ENCODE data around the gene AKAP6. TPM values are rescaled to one million over a fixed set of nuclear protein-coding genes. Genes with fewer than 3 reads are reported as not detected.

Gene AKAP6
- polyA plus RNA-seq, 1 donor = 8.5 TPM

DNA sequence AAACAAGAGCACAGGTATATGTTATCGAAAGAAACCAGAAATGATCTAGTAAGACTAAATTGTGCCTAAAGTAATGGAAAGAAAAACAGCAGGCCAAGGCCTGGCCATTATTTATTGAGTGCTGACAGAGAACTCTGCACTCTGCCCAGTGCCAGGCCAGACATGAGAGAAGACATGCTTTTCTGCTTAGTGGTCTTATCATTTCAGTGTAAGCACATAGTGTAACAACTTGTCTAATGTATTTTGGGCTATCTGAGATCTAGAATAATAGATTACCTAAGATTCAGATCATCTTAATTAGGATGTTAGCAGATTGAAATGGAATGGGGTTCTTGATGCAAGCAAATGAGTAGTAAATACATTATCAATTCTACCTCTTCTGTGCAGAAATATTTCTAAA is 278.3 kb downstream of the AKAP6 start:
- H3K9me3 ChIP-seq (ENCODE audit: control insufficient read depth, low read depth, low read length) = no peaks in the 10 kb centered on the region
- no CpG with 5 or more reads among the region's 1 CpG for WGBS (ENCODE audit: insufficient coverage, low lambda C conversion rate)
- H3K27me3 ChIP-seq (ENCODE audit: control insufficient read depth, insufficient read depth, low read length) = no peaks in the 10 kb centered on the region
- H3K36me3 ChIP-seq (ENCODE audit: control insufficient read depth, insufficient read depth, low read length) = no peaks in the 10 kb centered on the region
- H3K4me3 ChIP-seq (ENCODE audit: low read length) = no peak overlapping the region
- no peak for DNase-seq
- no peak overlapping the region for H3K27ac ChIP-seq (ENCODE audit: low read length)
- H3K4me1 ChIP-seq (ENCODE audit: control insufficient read depth, insufficient read depth, low read length) = no peaks in the 10 kb centered on the region

DNA sequence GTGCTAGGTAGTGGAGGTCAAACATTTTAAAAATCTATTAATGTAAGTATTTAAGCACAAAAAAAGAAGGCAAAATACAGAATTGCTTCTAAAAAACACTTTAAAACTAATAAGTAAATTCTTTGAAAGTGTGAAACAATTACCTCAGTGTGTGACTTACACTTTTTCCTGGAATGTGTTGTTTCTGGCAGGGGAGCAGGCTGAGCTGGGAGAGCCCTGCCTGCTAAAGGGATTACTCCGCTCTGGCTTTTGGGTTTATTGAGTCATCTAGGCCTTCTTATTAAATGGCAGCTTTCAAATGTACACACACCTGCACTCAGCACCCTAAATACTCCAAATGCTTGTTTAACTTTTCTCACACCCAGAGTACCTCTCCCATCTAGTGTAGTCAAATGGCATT is 279.8 kb downstream of the AKAP6 start:
- H3K27me3 ChIP-seq (ENCODE audit: control insufficient read depth, insufficient read depth, low read length) = no peaks in the 10 kb centered on the region
- no peaks in the 10 kb centered on the region for H3K4me1 ChIP-seq (ENCODE audit: control insufficient read depth, insufficient read depth, low read length)
- H3K9me3 ChIP-seq (ENCODE audit: control insufficient read depth, low read depth, low read length) = no peaks in the 10 kb centered on the region
- DNase-seq = no peak
- H3K4me3 ChIP-seq (ENCODE audit: low read length) = no peak overlapping the region
- H3K36me3 ChIP-seq (ENCODE audit: control insufficient read depth, insufficient read depth, low read length) = no peaks in the 10 kb centered on the region
- WGBS (ENCODE audit: insufficient coverage, low lambda C conversion rate) = no CpG with 5 or more reads among the region's 1 CpG
- H3K27ac ChIP-seq (ENCODE audit: low read length) = no peak overlapping the region

GRCh38 chr14:32609388-32609787 is 280.3 kb downstream of the AKAP6 start:
- DNase-seq = no peak
- Histone ChIP-seq H3K4me1 (ENCODE audit: control insufficient read depth, insufficient read depth, low read length) (no peaks in the 10 kb centered on the region), H3K36me3 (ENCODE audit: control insufficient read depth, insufficient read depth, low read length) (no peaks in the 10 kb centered on the region), H3K9me3 (ENCODE audit: control insufficient read depth, low read depth, low read length) (no peaks in the 10 kb centered on the region), H3K27ac (ENCODE audit: low read length) (no peak overlapping the region), H3K27me3 (ENCODE audit: control insufficient read depth, insufficient read depth, low read length) (no peaks in the 10 kb centered on the region), H3K4me3 (ENCODE audit: low read length) (no peak overlapping the region)
- 100% methylated on average over 1 of the region's 3 CpGs for WGBS (ENCODE audit: insufficient coverage, low lambda C conversion rate)

- Histone ChIP-seq H3K4me1 (ENCODE audit: control insufficient read depth, insufficient read depth, low read length) (no peaks in the 10 kb centered on the region), H3K4me3 (ENCODE audit: low read length) (no peak overlapping the region), H3K9me3 (ENCODE audit: control insufficient read depth, low read depth, low read length) (no peaks in the 10 kb centered on the region), H3K27ac (ENCODE audit: low read length) (no peak overlapping the region), H3K36me3 (ENCODE audit: control insufficient read depth, insufficient read depth, low read length) (no peaks in the 10 kb centered on the region), H3K27me3 (ENCODE audit: control insufficient read depth, insufficient read depth, low read length) (no peaks in the 10 kb centered on the region)
- no CpG with 5 or more reads among the region's 1 CpG for WGBS (ENCODE audit: insufficient coverage, low lambda C conversion rate)
- DNase-seq = no peak
Measured at GRCh38 chr14:32611752-32612151, 282.7 kb downstream of the AKAP6 start.

- H3K4me1 ChIP-seq (ENCODE audit: control insufficient read depth, insufficient read depth, low read length) = no peaks in the 10 kb centered on the region
- no peaks in the 10 kb centered on the region for H3K9me3 ChIP-seq (ENCODE audit: control insufficient read depth, low read depth, low read length)
- no peak for DNase-seq
- no peak overlapping the region for H3K4me3 ChIP-seq (ENCODE audit: low read length)
- WGBS (ENCODE audit: insufficient coverage, low lambda C conversion rate) = 100% methylated on average over 3 of the region's 3 CpGs
- H3K27me3 ChIP-seq (ENCODE audit: control insufficient read depth, insufficient read depth, low read length) = no peaks in the 10 kb centered on the region
- no peak overlapping the region for H3K27ac ChIP-seq (ENCODE audit: low read length)
- H3K36me3 ChIP-seq (ENCODE audit: control insufficient read depth, insufficient read depth, low read length) = no peaks in the 10 kb centered on the region
Measured at GRCh38 chr14:32618991-32619390, 289.9 kb downstream of the AKAP6 start.

DNA sequence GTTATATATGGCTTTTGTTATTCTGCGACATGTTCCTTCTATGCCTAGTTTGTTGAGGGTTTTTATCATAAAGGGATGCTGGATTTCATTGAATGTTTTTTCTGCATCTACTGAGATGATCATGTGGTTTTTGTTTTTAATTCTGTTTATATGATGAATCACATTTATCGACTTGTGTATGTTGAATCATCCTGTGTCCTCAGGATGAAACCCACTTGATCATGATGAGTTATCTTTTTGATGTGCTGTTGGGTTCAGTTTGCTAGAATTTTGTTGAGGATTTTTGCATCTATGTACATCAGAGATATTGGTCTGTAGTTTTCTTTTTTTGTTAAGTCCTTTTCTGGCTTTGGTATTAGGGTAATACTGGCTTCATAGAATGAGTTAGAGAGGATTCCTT is 291.2 kb downstream of the AKAP6 start:
- Histone ChIP-seq H3K9me3 (ENCODE audit: control insufficient read depth, low read depth, low read length) (no peaks in the 10 kb centered on the region), H3K4me3 (ENCODE audit: low read length) (no peak overlapping the region), H3K27ac (ENCODE audit: low read length) (no peak overlapping the region), H3K27me3 (ENCODE audit: control insufficient read depth, insufficient read depth, low read length) (no peaks in the 10 kb centered on the region), H3K36me3 (ENCODE audit: control insufficient read depth, insufficient read depth, low read length) (no peaks in the 10 kb centered on the region), H3K4me1 (ENCODE audit: control insufficient read depth, insufficient read depth, low read length) (no peaks in the 10 kb centered on the region)
- no peak for DNase-seq
- no CpG with 5 or more reads among the region's 2 CpGs for WGBS (ENCODE audit: insufficient coverage, low lambda C conversion rate)

DNA sequence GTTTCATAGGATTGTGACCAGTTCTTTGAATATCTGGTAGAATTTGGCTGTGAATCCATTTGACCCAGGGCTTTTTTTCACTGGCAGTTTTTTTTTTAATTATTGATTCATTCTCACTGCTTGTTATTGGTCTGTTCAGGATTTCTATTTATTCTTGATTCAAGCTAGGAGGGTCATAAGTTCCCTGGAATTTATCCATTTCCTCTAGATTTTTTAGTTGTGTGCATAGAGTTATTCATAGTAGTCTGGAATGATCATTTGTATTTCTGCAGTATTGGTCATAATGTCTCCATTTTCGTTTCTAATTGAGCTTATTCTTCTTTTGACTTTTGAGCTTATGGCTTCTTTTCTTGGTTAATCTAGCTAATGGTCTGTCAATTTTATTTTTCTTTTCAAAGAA is 291.6 kb downstream of the AKAP6 start:
- Histone ChIP-seq H3K4me3 (ENCODE audit: low read length) (no peak overlapping the region), H3K36me3 (ENCODE audit: control insufficient read depth, insufficient read depth, low read length) (no peaks in the 10 kb centered on the region), H3K27me3 (ENCODE audit: control insufficient read depth, insufficient read depth, low read length) (no peaks in the 10 kb centered on the region), H3K27ac (ENCODE audit: low read length) (no peak overlapping the region), H3K4me1 (ENCODE audit: control insufficient read depth, insufficient read depth, low read length) (no peaks in the 10 kb centered on the region), H3K9me3 (ENCODE audit: control insufficient read depth, low read depth, low read length) (no peaks in the 10 kb centered on the region)
- 100% methylated on average over 1 of the region's 1 CpG for WGBS (ENCODE audit: insufficient coverage, low lambda C conversion rate)
- no peak for DNase-seq

- Histone ChIP-seq H3K4me3 (ENCODE audit: low read length) (no peak overlapping the region), H3K27me3 (ENCODE audit: control insufficient read depth, insufficient read depth, low read length) (no peaks in the 10 kb centered on the region), H3K4me1 (ENCODE audit: control insufficient read depth, insufficient read depth, low read length) (no peaks in the 10 kb centered on the region), H3K36me3 (ENCODE audit: control insufficient read depth, insufficient read depth, low read length) (no peaks in the 10 kb centered on the region), H3K27ac (ENCODE audit: low read length) (no peak overlapping the region), H3K9me3 (ENCODE audit: control insufficient read depth, low read depth, low read length) (no peaks in the 10 kb centered on the region)
- no peak for DNase-seq
- WGBS (ENCODE audit: insufficient coverage, low lambda C conversion rate) = no CpG with 5 or more reads among the region's 1 CpG
Measured at GRCh38 chr14:32621585-32621984, 292.5 kb downstream of the AKAP6 start.

DNA sequence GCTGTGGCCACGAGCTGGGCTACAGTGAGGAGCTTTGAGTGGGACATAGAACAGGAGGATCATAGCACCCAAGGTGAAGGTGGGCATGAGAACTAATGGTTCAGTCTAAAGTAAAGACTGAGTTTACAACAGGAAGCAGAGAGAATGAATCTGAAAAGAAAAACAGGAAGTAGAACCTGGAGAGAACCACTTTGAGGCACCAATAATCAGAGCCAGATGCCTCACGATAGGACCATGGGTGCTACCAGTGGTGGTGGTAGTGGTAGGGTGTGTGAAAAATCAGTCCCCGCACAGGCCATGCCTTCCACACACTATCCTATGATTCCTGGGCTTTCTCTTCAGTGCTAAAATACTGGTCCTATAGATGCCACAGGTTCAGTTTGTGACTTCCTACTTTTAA is 293.6 kb downstream of the AKAP6 start:
- H3K27ac ChIP-seq (ENCODE audit: low read length) = no peak overlapping the region
- H3K4me3 ChIP-seq (ENCODE audit: low read length) = no peak overlapping the region
- no peaks in the 10 kb centered on the region for H3K36me3 ChIP-seq (ENCODE audit: control insufficient read depth, insufficient read depth, low read length)
- DNase-seq = no peak
- H3K4me1 ChIP-seq (ENCODE audit: control insufficient read depth, insufficient read depth, low read length) = no peaks in the 10 kb centered on the region
- no peaks in the 10 kb centered on the region for H3K9me3 ChIP-seq (ENCODE audit: control insufficient read depth, low read depth, low read length)
- no peaks in the 10 kb centered on the region for H3K27me3 ChIP-seq (ENCODE audit: control insufficient read depth, insufficient read depth, low read length)
- no CpG with 5 or more reads among the region's 3 CpGs for WGBS (ENCODE audit: insufficient coverage, low lambda C conversion rate)

GRCh38 chr14:32623300-32624093 is 294.4 kb downstream of the AKAP6 start:
- no peak overlapping the region for H3K27ac ChIP-seq (ENCODE audit: low read length)
- no peaks in the 10 kb centered on the region for H3K27me3 ChIP-seq (ENCODE audit: control insufficient read depth, insufficient read depth, low read length)
- H3K36me3 ChIP-seq (ENCODE audit: control insufficient read depth, insufficient read depth, low read length) = no peaks in the 10 kb centered on the region
- no peak overlapping the region for H3K4me3 ChIP-seq (ENCODE audit: low read length)
- no peaks in the 10 kb centered on the region for H3K4me1 ChIP-seq (ENCODE audit: control insufficient read depth, insufficient read depth, low read length)
- DNase-seq = no peak
- 94% methylated on average over 2 of the region's 4 CpGs for WGBS (ENCODE audit: insufficient coverage, low lambda C conversion rate)
- H3K9me3 ChIP-seq (ENCODE audit: control insufficient read depth, low read depth, low read length) = no peaks in the 10 kb centered on the region

DNA sequence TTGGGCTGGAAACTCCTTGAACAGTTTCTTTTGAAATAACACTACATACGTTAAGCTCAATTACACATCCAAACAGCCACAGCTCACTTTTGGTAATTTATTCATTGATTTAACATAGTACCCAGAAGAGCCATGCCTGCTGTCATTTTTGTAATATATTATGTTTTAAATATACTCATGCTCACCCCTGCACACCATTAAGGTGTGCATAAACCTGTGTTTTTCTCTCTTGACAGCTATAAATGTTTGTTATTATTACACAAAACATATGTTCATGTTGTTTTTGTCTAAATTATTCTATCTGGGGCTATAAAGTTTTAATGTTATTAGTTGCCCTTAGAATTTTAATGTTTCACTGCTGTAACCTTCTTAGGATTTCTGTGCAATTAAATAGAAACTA is 296.1 kb downstream of the AKAP6 start:
- Histone ChIP-seq H3K27me3 (ENCODE audit: control insufficient read depth, insufficient read depth, low read length) (no peaks in the 10 kb centered on the region), H3K4me3 (ENCODE audit: low read length) (no peak overlapping the region), H3K4me1 (ENCODE audit: control insufficient read depth, insufficient read depth, low read length) (no peaks in the 10 kb centered on the region), H3K27ac (ENCODE audit: low read length) (no peak overlapping the region), H3K36me3 (ENCODE audit: control insufficient read depth, insufficient read depth, low read length) (no peaks in the 10 kb centered on the region), H3K9me3 (ENCODE audit: control insufficient read depth, low read depth, low read length) (no peaks in the 10 kb centered on the region)
- DNase-seq = no peak
- 50% methylated on average over 1 of the region's 1 CpG for WGBS (ENCODE audit: insufficient coverage, low lambda C conversion rate)

Data from large intestine (tissue), 3 donors.